GM21737 (cell line): ENCODE measurements around the gene PRKAG3.
"Not testable (repeated sequence)": the region's sequence is repeated elsewhere in the genome, so short reads cannot be mapped to it uniquely, and the experiment has no call there.

Source experiments
- ATAC-seq: cut with Tn5 transposase; IDR thresholded peaks from one replicate; pipeline ENCODE4 v1.9.1; 2021; ENCODE audit warnings: mild to moderate bottlenecking, moderate library complexity; ENCODE audit not compliant: unreplicated experiment

PRKAG3 gene

GRCh38 chr2:218844334-218844733 lies 12.7 kb upstream of the PRKAG3 start:
- ATAC-seq = not testable (repeated sequence)

- no peak for ATAC-seq
Measured at GRCh38 chr2:218839888-218840287, 8.3 kb upstream of the PRKAG3 start.

DNA sequence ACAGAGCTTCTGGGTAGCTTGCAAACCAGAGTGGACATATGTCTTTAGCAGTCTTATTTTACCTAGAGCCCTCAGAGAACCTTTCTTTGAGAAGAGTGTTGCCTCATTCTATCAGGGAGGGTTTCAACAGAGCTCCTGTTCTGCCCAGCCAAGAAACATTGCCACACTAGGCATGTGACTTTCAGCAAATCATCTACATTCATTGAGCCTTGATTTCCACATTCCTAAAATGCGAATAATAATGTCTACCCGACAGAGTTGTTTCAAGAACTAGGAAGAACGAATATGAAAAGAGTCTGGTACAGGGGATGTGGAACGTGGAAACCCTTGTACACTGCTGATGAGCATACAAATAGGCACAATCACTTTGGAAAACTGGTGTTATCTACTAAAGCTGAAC lies 7.8 kb upstream of the PRKAG3 start:
- ATAC-seq = no peak

DNA sequence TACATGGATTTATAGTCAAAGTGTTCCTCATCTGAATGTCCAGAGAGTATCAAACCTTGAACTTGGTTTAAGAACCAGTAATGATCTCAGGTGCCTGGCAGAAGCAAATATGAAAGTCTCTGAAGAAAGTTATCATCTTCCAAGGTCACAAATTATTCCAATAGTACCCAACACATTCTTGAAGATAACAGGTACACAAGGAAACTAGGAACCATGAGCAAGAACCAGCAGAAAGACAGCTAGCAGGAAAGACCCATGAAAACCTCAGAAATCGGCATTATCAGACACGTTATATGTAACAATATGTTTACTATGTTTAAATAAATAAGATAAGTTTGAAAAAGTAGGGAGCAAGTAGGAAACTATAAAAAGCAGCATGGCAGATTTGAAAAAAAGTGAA lies 5.9 kb upstream of the PRKAG3 start:
- ATAC-seq = no peak

- ATAC-seq = no peak
Measured at GRCh38 chr2:218834685-218835084, 3.1 kb upstream of the PRKAG3 start.

DNA sequence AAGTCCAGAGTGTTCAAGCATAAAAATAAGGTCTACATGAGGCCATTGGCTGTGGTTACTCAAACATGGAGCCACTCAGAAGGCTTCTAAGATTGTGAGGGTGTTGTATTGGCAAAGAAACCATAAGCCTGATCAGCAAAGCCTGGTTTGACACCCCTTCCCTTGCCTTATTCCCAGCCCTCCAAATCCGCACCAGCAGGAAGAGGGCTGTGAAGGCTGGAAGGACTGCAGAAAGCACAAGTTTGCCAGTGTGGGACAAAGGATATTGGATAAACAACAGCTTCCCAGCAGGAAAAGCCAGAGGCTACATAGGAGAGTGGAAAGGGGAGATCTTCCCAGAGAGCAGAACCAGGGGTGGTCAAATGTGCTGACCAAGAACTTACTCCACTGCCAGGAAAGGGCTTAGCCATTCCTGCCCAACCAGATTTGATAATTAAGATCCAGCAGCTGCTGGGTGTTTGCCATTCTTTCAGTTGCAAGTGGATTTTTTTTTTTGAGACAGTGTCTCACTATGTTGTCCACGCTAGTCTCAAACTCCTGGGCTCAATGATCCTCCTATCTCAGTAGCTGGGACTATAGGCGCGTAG lies 1.5 kb upstream of the PRKAG3 start:
- ATAC-seq = no peak

DNA sequence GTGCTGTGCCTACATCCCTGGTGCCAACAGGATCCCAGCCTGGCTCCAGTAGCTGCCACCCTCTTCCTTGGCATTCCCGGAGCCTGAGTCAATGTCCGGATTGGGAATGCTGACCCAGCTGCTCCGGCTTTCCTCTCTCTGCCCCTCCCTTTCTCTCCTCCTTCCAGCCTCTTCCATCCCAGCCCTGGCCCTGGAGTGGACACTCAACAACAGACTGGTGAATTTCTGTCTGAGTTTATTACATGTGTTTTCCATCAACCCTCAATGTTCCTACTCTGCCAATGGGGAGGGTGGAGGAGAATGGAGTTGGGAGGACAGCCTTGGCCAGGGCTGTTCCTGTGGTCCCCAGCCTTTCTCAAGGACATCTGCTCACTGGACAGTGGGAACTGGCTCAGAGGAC lies 917 bp upstream of the PRKAG3 start:
- no peak for ATAC-seq

DNA sequence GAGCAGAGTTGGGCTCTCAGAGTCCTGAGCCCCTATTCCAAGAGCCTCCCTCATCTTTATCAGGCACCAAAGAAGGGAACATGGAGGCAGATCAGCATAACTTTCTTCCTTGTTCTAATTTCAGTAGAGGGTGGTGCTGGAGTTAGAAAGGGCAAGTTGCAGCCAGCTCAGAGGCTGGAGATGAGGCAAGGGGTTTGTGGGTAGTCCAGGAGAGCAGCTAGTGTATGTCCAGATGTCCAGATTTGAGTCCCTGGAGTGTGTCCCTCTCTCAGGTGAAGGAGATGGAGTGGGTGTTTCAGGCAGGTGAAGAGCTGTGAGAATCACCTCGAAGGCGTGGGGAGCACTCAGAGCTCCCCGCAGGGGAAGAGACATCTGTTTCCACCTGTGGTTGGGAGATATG lies 478 bp upstream of the PRKAG3 start:
- ATAC-seq = no peak

DNA sequence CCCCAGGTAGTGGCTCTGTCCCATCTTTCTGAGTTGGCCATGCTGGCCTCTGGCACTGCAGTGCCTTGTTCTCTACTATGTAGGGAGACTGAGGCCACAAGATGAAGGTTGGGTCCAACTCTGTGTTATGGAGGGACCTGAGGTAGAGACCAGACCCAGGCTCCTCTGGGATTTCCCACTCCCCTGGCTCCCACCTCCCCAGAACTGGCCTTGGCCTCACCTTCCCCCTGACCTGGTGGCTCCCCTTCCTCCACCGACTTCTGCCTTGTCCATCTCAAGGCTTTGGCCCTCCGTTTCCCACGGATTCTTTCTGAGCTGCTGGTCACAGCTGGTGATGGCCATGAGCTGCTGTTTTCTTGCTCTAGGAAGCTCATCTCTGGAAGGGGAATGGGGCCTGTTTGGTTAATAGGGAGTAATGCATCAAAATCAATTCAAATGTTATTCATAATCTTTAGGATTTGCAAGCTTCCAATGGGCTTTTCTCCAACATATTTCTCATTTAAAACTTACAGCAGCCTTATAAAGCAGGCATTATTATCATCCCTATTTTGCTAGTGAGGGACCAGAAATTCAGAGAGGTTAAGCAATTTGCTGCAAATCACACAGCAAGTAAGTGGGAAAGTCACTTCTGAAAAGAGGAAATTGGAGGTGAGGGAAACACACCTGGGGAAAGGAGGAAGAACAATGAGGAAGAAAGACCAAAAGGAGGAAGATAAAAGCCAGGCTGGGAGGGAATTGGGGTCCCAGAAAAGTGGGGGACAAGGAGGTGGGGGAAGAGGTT lies 887 bp downstream of the PRKAG3 start:
- no peak for ATAC-seq

- no peak for ATAC-seq
Measured at GRCh38 chr2:218829868-218830451, 1.6 kb downstream of the PRKAG3 start.

DNA sequence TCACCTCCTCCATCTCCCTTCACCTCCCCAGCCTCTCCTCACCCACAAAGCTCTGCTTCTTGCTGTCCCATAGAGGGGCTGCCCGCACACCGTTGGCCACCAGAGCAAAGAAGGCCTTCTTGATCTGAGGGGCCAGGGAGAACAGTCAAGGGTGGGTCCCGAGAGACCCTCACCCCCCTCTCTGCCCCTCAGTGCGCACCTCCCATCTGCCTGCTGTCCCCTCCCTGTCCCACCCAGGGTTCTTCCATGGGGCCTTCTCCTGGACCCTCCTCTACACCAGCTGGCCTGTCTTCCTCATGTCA lies 3.2 kb downstream of the PRKAG3 start:
- ATAC-seq = no peak

DNA sequence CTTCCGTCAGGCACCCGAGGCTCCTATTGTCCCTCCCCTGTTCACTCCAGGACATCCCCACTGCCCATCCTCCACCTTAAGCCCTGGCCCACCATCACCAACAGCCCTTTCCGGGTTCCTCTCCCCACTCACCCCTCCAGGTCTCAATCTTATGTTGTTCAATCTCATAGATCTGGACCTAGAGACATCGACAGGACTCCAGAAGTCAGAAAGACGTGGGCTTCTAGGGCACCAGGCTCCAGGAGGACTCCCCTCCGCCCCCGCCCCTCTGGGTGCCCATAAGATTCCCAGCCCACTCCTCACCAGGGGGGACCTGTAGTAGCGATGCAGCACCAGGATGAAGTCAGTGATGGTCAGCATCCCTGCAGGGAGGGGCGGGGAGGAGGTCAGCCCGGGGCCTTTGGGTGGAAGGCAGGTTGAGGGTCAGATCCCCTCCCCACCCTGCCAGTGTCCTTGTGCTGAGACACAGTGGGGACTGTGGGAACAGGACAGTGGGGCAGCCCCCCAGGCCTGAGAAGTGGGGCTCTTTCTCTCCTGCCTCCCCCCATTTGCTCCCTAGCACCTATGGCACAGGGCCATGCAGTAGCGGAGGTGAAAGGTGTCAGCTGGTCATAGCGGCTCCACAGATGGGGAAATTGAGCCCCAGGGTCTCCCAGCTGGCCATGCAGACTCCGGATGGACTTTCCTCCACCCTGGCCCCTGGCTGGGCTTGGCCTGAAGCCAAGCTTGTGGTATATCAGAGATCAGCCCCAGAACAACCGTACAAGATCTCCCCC lies 3.7 kb downstream of the PRKAG3 start:
- no peak for ATAC-seq

DNA sequence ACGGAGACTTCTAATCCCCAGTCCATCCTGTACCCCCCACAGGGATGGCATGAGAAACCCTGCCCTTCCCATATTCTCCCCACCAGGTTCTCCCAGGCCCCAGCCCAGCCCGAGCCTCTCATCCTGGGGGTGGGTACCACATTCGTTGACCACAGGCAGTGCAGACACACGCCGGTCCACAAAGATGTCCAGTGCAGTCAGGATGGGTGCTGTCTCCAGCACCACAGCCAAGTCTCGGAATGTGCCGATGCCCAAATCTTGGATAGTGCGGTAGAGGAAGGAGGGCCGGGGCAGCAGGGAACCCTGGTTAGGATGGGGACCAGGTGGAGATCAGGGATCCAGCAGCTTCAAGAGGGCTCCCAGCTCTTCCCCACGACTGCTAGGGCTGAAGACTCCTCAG lies 4.8 kb downstream of the PRKAG3 start:
- ATAC-seq = no peak

DNA sequence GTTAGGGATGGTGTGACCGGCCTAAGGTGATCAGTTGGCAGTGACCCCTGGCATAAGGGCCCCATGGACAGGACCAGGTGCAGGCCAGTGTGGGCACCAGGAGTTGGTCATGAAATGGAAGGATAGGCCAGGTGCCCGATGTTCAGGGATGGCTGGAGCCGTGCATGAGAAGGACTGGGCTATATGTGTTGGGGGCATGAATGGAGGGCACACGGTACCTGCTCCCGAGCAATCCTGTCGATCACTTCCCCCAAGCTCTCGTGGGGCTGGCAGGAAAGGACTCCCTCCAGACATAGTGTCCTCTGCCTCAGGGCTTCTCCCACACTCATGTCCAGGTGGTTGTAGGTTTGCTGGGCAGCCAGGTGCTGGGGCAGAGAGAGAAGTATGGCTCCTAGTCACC lies 7.6 kb downstream of the PRKAG3 start:
- ATAC-seq = no peak

- no peak for ATAC-seq
Measured at GRCh38 chr2:218823196-218823855, 8.3 kb downstream of the PRKAG3 start.

DNA sequence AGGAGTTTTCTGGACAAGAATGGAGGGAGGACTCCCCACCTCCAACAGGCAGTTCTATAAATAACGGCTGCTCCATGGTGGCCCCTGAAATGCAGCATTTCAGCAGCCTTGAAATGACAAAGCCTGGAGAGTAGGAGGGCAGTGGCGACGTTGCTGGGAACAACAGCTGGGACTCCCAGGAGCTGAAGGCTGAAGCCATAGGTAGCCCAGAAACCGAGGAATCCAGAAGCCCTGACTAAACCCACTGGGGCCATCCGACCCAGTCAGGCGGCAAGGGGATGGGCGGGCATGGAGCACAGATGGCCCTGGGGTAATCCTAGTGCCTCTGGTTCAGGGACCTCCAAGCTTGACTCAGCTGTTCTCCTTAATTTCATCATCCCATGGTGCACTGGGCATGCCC lies 9.0 kb downstream of the PRKAG3 start:
- ATAC-seq = no peak

GRCh38 chr2:218821605-218822211 lies 9.9 kb downstream of the PRKAG3 start:
- ATAC-seq = no peak

DNA sequence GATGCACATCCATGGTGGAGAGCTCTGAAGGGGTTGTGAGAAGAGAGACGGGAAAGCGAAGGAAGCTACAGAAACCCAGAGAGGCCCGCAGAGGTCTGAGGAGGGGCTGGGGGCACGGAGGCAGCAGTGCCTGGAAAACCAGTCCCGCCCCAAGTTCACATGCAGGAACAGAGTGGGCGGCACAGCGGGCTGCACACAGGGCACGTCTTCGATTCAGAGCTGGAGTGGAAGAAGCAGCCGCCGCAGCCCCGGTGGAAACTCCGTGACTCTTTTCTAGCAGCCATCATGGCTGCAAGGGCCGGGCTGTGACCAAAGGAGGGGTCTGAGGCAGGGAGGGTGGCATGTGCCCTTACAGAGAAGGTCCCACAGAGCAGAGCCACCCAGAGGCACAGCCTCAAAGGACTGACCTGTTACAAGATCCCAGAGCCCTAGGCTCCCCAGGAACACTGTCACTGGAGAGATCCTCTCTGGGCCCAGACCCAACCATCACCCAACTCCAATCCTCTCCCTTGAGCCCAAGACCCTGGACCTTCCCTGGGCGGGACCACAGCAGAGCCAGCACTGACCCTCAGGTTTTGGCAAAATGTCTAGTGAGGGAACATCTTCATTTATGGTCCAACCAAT lies 10.7 kb downstream of the PRKAG3 start:
- ATAC-seq = no peak

GRCh38 chr2:218819093-218819492 lies 12.5 kb downstream of the PRKAG3 start:
- ATAC-seq = no peak

DNA sequence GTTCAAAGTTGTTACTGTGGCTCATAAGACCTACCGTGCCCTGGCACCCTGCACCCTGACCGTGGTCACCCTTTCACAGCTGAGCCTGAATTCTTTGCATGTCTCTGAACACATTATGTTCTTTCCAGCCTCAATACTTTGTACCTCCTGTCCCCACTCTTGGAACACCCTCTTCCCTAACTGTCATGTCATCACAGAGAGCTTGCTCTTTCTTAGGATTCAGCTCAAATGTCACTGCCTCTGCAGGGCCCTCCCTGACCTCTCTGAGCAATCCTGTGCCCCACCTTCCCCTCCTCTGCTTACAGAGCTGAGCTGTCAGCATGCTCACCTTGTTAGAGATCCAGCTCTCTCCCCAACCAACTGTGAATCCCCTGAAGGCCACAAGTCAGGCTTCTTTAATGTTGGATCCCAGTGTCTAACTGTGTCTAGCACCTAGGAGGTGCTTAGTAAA lies 15.0 kb downstream of the PRKAG3 start:
- no peak for ATAC-seq
